ENCODE results near the gene NEDD8.

NEDD8 gene

DNA sequence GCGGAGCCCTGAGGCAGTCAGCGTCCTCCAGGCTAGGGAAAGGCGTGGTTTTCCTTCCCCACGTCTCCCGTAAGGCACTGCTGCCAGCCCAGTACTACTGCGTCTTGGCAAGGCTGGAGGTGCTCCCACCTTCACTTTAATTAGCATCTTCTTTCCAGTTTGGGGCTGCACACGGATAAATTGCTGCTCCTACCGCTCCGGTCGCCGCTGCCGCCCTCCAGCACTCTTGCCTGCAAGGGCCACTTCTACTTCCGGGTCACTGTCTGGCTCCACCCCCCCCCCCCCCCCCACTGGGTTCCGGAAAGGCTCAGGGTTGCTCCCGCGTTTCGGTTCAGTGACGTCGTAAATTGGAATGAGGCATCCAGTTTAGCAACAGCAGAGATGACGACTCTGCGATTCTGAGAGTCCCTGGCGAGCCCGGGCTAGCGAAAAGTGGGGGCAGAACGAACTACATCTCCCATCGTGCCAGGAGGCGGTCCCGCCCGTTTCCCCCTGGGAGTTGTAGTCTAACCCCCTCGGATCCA is at the start of gene NEDD8:
Gene NEDD8, minus strand, starts transcription at position 247 of the 524 bp plus-strand sequence. Its CDS starts 100 bp downstream, at position 147.
- DNase-seq (ENCODE audit: low spot score) = peak; percentile 78

DNA sequence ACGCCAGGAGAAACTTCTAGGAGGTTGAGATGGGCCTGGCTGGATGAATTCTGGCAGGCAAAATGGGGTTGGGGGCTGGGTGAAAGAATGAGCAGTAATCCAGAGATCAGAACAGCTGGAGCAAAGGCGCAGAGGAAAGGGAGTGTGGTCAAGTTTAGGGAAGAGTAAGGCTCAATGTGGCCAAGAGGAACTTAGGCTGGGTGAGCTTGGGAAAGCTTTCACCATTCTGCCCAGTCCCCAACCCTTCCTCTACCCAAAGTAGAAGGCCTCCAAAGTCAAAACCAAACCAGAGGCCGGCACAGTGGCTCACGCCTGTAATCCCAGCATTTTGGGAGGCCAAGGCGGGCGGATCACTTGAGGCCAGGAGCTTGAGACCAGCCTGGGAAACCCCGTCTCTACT is 49.5 kb upstream of the NEDD8 start:
- no peak for DNase-seq (ENCODE audit: low spot score)

DNA sequence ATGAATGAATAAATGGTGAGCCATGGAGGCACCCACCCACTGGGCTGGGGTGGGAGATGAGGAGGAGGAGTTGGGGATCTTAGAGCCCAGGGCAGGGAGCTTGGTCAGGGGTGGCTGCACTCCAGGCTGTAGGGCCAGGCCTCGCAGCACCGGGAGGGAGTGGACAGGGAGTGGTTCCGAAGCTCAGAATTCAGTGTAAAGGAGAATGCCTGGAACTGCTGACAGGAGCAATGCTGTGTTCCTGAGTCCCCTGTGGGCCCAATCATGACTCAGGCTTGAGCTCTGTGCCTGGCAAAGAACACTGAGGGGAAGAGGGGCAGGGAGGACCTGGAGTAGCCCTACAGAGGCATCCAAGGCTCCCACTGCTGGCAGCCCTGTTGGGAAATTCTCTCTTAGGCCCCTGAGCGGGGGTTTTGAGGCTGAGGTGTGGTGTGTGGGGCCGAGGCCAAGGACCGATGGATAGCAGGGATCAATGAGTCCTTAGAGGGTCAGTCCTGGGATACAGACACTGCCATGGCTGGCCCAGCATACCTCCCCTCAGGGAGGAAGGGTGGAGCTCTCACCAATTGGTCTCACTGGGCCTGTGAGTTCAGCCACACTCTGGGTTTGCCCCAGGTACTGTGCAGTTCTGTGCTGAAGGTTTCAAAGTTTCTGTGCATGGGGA is 48.8 kb upstream of the NEDD8 start:
- DNase-seq (ENCODE audit: low spot score) = no peak

DNA sequence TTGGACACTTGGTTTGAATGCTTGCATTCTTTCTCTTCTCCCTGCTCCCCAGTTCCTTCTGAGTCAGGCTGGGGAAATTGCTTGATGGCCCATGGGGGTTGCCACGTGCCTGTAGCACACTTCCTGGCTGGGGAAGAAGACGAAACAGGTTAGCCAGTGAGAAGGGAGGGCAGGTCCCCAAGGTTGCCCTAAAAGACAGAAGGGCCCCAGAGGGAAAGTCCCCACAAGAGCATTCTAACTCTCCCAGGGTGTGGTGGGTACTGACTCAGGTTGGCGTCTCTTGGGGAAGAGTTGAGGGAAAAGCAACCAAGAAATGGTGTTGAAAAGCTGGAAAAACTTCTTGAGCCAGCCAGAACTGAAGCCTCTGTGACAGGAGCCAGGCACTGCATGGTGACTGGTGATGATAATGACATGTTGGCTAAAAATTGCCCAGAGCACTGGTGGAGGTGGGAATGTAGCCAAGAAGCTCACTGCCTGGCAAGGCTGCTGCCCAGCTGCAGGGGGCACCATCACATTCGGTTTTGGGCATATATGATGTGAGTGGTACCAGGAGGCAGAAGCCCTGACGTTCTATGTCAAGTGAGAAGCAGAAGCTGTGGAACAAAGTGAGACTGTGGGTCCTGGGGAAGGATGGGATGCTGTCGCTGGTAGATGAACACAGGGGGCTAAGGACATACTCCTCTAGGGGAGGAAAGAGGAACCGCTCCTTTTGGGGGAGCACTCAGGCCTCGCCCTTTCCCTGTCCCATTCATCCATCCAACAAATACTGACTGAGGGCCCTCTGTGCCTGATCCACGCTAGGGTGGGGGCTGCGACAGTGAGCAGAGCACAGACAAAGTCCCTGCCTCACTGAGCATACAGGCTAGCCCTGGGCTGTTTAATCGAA is 47.4 kb upstream of the NEDD8 start:
- DNase-seq (ENCODE audit: low spot score) = no peak

DNA sequence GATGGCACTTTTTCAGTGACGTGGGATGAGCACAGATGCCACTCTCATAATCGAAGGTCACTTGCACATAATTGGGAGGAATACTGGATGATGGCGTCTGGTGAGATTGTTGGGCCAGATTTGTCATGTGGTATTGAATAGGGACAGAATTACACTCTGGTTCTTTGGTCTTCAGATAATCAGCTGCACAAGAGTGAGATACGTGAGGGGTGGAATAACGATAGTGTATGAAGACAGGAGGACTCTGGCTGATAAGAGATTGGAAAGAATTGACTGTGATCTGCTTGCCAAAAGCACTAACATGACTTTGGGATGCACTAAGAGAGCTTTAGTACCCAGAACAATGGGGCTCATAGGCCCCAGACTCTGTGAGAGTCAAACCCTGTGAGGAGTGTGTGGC is 46.3 kb upstream of the NEDD8 start:
- no peak for DNase-seq (ENCODE audit: low spot score)

DNA sequence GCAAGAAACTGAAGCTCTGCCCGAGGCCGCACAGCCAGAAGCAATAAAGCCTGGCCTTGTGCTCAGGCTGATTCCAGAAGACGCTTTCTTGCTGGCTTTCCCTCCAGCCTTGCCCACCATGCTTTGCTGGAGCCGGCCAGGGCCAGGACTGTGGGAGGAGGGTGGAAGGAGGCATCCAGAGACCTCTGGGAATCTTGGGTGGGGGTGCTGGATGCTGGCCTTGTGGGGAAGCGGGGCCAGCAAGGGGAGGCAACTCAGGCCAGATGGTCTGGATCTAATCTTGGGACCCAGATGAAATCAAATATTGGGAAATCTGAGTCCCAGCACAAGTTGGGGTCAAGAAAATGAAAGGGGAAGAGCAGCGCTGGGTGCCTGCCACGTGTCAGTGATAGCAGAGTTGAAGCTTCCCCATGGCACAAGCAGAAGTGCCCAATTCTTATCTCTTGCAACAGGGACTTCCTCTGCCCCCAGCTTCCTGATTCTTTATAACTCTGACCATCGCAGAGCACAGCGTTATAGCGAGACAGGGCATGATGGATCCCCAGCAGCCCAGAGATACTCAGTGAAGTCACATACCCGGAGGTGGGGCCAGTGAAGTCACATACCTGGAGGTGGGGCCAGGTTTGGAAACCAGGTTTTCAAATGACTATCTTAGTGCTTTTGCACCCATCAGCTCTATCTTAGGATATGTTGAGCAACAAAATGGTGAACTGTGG is 45.6 kb upstream of the NEDD8 start:
- no peak for DNase-seq (ENCODE audit: low spot score)

DNA sequence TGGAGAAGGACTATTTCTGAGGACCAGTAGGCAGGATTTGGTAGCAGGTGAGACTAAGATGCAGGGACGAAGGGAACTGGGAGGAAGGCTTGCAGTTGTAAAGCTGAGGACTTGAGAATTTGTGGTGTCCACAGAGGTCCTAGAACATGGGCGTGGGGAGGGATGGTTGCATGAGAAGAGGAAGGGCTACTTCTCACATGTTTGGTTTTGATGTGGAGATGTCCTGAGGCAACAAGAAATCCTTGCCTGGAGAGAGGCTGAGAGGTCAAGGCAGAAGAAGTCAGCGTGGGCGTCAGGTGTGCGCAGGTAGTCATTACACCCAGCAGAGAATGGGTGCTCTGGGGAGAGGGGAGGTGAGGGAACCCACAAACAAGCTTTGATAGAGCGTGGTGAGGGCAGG is 44.9 kb upstream of the NEDD8 start:
- no peak for DNase-seq (ENCODE audit: low spot score)

DNA sequence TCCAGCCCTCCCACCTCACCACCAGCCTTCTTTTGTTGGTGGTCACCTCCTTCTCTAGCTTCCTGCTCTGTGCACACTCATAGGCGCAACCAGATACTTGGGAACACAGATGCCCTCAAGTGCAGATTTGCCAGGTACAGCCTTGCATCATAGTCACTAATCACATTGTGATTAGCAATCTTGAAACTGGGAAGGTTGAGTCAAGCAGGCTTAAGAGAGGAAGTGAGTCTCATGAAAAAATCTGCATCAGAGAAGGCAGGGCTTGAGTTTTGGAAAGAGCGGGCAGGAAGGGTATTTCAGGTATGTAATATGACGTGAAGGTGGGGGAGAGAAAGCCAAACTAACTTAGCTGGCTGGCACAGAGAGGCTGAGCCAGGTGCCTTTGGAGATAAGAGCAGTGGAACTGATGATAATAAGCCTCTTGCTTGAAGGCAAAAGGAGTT is 42.0 kb upstream of the NEDD8 start:
- no peak for DNase-seq (ENCODE audit: low spot score)

DNA sequence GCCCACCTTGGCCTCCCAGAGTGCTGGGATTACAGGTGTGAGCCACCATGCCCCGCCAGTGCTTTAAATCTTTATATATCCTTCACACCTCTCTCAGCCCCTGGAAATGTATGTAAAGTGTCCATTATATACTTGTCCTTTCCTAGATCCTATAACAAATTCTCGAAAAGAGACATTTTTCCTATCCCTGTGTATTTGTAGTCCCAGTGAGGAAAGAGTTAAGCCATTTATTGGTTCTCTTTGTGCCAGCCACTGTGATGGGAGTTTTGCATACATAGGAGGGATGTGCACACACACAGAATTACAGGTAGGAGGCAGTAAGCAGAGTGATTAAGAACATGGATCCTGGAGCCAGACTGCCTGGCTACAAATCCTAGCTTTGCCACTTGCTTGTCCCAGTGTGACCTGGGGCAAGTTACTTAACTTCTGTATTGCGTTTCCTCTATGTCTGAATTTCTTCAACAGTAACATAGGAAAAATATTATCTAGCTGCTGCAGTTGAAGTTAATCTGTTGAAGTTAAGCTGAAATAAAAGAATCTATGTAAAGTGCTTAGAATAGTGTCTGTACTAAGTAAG is 41.3 kb upstream of the NEDD8 start:
- DNase-seq (ENCODE audit: low spot score) = peak; percentile 44

DNA sequence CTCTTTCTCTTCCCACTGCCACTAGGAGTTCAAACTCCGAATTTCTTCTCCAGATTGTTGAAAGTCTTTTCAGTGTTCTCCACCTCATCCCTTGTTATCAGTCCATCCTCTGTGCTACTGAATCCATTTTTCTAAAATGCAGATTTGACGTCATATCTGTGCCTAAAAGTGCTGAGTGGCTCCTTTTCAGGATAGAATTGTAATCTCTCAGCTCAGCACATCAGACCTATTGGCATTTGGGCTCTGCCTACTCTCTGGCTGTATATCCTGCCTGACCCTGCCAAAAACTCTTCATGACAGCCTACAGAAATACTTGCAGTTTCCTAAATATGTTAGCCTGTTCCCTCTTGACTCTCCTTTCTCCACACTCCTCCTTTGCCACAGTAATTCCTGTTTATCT is 40.3 kb upstream of the NEDD8 start:
- DNase-seq (ENCODE audit: low spot score) = no peak

DNA sequence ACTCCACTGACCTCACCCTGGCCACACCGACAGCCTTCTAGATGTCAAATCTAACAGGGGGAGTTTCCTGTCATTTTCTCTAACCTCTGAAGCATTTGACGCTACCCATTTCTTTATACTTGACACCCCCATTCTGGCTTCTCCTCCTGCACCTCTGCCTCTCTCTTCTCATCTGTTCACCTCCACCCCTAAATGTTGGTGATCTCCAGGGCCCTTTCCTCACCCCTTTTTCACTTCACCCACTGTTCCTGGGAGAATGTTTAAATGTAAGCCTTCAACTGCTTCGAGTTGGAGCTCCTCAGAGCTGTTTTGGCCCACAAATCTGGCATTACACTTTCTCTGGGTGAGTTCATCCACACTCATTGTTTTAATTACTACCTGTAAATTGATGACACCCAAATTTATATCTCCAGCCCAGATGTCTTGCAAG is 39.7 kb upstream of the NEDD8 start:
- DNase-seq (ENCODE audit: low spot score) = no peak

DNA sequence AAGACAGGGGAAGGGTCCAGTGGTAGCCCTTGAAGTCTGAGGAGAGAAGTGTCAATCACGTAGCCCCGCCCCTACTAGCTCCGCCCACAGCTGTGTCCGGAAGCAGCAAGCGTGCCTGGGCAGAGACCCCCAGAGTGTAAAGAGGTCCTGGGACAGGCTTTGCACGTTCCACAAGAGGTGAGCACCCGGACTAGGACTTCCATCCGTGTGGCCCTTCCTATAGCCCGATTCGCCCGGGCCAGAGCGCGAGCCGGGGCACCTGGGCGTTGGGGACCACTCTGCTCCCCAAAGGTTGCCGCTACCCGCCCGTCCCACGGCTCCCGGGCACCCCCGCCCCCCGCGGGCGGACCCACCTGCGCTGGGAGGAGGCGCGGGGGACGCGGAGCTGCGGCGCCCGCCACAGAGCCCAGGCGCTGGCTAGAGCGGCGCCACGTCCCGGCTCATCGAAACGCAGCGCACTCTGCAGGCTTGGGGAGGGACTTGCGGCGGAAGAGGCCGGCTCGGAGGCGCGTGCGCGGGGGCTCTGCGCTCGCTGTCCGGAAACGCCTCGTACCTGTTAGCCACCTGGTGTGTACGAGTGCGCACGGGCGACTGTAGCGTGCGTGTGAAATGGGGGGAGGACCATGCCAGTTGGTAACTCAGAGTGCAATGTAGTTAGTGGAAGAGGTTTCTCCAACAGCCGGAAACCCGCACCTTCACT is 39.1 kb upstream of the NEDD8 start, which contains the start of gene RABGGTA:
Gene RABGGTA, minus strand, starts transcription at position 464 of the 700 bp plus-strand sequence. CDS start 482 bp downstream, outside the sequence.
- DNase-seq (ENCODE audit: low spot score) = peak; percentile 93

DNA sequence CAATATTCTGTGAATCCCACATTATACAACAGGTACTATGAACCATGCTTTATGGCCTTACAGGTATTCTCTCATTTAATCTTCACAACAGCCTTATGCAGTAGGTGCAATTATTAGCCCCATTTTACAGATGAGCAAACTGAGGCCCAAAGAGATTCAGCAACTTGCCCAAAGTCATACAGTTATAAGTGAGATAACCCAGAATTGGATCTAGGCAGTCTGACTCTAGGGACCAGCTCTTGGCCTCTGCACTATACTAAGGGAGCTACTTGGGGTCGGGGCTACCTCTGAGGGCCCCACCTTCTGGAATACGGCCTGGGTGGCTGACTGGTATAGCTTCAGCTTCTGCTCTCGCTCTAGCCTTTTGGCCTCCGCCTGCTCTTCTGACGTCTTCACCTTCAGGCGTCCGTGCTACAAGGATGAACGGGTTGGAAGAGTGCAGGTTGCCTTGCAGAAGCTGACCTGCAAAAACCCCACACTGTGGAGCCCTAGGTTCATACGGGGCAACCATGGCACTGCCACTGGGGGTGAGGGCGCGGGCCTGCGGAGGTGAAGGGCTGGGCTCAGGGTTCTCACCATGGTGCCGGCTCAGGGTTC is 38.5 kb upstream of the NEDD8 start:
- no peak for DNase-seq (ENCODE audit: low spot score)

DNA sequence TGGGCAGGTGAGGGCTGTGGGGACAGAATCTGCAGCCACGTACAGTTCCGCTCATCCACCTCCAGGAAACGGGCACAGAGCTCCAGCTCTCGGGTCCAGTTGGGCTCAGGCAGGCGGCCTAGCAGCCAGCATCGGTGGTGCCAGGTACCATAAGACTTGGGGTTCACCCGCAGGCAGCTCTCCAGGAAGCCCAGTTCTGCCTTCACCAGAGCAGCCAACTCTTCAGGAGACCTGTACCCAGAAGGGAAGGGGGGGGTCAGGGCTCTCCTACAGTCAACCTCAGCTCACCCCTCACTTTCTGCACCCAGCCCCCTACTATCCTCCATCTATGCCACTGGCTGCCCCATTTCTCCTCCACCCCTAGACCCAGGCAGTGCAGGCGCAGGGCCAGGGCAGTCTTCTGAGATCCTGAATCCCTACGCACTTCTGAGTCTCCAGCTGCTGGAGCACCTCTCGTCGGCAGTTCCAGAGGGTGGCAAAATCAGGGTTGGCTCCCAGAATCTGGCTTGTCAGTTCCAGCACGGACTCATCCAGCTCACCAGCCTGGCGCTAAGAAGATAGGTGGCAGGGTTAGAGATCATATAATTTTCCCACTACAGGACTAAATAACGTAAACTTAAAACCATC is 37.9 kb upstream of the NEDD8 start:
- no peak for DNase-seq (ENCODE audit: low spot score)

DNA sequence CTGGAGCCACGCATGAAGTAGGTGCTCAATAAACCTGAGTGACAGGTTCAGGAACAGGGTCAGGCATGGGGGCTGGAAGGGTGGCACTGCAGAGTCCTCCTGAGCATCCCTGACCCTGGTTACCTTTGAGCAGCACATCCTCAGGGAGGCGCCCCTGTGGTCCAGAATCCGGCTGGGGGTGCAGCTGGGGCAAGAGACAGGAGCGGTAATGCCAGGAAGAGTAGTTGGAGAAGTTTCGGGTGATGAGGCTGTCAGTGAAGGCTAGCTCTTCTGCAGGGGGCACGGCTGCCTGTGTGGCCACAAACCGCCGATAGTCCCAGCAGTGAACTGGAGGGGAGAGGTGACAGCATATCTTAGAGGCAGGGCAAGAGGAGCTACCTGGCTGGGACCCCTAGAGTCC is 37.2 kb upstream of the NEDD8 start:
- DNase-seq (ENCODE audit: low spot score) = no peak

DNA sequence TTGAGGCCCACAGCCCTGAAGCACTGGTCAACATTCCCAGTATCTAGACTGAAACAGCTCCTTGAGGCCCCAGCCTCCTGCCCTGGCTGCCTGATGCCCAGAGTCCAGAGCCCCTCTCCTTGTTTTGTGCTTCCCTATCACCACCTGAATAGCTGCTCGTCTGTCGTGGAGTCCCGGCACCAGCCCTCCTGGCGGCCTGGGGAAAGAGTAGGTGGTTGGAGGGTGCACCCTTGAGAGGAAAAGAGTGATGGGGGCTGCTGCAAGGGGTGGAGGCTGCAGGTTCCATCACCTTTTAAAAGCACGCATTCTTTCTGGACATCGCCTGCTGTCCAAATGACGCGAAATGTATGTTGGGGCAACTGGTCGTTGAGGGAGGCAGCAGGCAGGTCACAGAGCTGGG is 36.1 kb upstream of the NEDD8 start:
- no peak for DNase-seq (ENCODE audit: low spot score)

DNA sequence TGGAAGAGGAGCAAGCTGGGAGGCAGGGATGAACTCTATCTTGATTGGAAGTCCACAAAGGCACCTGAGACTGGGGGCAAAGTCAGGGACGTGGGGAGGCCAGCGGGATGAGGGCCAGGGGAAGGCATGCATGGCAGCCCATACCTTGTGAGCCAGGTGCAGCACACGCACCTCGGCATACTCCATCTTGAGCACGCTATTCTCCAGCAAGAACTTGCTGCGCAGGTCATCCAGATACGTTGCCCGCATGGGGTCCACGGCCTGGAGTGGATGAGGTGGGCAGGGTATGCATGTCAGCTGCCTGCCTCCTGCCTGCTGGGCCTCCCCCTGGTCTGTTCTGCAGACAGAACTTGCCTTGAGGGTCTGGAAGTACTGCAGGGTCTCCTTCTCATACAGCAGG is 35.3 kb upstream of the NEDD8 start:
- DNase-seq (ENCODE audit: low spot score) = no peak

DNA sequence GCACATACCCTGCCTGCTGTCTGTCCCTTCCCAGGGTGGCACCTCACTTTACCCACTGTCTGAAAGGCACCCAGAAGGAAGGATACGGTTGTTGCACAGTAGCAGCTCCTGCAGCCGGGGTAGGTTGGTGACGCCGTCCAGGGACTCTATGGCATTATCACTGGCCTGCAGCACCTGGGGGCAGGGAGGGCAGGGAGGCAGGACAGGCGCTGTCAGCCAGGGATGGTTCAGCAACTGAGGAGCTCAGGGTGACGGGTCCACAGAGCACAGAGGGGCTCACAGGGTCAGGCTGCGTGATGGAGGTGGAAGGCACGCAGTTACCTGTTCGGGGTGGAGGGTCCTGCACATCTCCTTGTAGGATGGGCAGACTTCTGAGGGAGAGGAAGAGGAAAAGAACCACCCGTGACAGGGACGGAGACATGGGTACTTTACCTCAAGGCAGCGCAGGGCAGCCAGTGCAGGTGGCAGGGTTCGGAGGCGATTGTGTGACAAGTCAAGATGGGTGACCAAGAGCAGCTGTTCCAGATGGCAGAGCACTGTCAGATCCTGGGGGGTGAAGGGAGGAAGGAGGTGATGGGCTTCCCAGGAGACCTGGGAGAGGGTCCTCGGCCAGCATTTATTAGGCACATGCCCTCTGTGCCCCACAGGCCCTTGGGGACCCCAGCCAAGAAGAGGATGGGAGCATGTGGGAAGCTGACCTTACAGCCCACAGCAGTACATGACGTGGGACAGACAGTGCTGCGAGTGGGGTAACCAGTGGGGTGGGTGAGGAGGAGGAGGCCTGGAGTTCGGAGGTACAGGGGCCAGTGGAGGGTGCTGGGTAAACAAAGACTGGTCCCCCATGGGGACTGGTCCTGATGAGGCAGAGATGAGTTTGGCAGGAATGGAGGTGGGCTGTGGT is 34.4 kb upstream of the NEDD8 start:
- no peak for DNase-seq (ENCODE audit: low spot score)

DNA sequence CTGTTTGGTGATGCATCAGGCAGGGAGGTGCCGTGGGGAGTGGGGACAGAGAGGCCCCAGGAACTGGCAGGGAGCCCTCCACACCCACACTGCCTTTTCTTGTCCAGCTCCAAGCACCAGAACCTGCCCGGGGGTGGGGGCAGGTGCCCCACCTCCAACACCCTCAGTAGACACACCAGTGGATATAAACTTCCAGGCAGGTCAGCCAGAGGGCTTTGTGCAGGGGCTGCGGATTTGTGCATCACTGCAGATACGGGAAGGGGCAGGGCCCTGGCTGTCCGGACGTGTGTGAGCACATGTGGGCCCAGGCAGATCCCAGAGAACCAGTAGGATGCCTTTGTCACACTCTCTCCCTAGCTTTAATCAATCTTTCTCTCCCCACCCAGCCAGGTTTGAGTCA is 32.1 kb upstream of the NEDD8 start:
- DNase-seq (ENCODE audit: low spot score) = no peak
